B cell (primary cell): Measurements from ENCODE around the gene PLVAP. TPM values are rescaled to one million over a fixed set of nuclear protein-coding genes. Genes with fewer than 3 reads are reported as not detected.

Experiments used
- ATAC-seq: fragments of 200-7000 bp; cut with Tn5 transposase; one replicate; pipeline ENCODE4 v1.10.0; 2021; ENCODE audit warnings: low read depth, mild to moderate bottlenecking, moderate number of reproducible peaks, moderate library complexity
- CTCF ChIA-PET: fragments of 350-600 bp; sonication (Branson Sonifier 250); formaldehyde crosslinking; loops from one replicate; lab custom pipeline; 2021; ENCODE audit warnings: antibody characterized with exemption, inconsistent platforms; lab: Charles Lee
- POLR2A ChIA-PET: fragments of 350-600 bp; sonication (Branson Sonifier 250); formaldehyde crosslinking; loops from one replicate; lab custom pipeline; 2021; ENCODE audit warnings: antibody characterized with exemption; lab: Charles Lee
- DNase-seq: peaks from one replicate; pipeline ENCODE4 v3.0.0; 2013
- H2AFZ ChIP-seq: 2 replicates; pipeline ENCODE4 v1.6.1; 2012; ENCODE audit warnings: mild to moderate bottlenecking, low read depth, low read length; ENCODE audit not compliant: insufficient read depth, poor library complexity, severe bottlenecking
- H3K27ac ChIP-seq, 2 donors: 1 replicate in 1 of 2; 2 replicates in 1 of 2; pipeline ENCODE4 v1.5.1; 2012 to 2013; ENCODE audit warnings: low read length in 2 of 2, mild to moderate bottlenecking in 2 of 2, moderate library complexity in 1 of 2
- H3K27me3 ChIP-seq, 4 experiments: fragments of 200-600 bp in 1 of 4; sonication (generic) in 1 of 4; replicated peaks in 1 of 4; 1 replicate in 2 of 4; 2 replicates in 2 of 4; pipeline versions ENCODE4 v1.6.1 to v1.7.0; 2013 to 2016; ENCODE audit warnings: low read length in 3 of 4, mild to moderate bottlenecking in 2 of 4, mixed read lengths in 1 of 4, moderate library complexity in 1 of 4; ENCODE audit not compliant: insufficient read depth in 4 of 4, control insufficient read depth in 3 of 4; ENCODE audit errors: control extremely low read depth in 1 of 4
- H3K36me3 ChIP-seq, 2 experiments: replicated peaks in 1 of 2; 1 replicate in 1 of 2; 2 replicates in 1 of 2; pipeline versions ENCODE4 v1.6.1 to v1.7.1; 2013; ENCODE audit warnings: low read length in 1 of 2; ENCODE audit not compliant: insufficient read depth in 2 of 2, control insufficient read depth in 1 of 2; ENCODE audit errors: control extremely low read depth in 1 of 2, extremely low read depth in 1 of 2
- H3K4me1 ChIP-seq, 2 donors: fragments of 200-600 bp in 1 of 2; sonication (generic) in 1 of 2; 1 replicate in 1 of 2; 2 replicates in 1 of 2; pipeline versions ENCODE4 v1.5.1 to v1.6.1; 2013 to 2017; ENCODE audit warnings: low read length in 2 of 2; ENCODE audit not compliant: control insufficient read depth in 2 of 2, insufficient read depth in 2 of 2
- H3K4me2 ChIP-seq: replicated peaks from 2 replicates; pipeline ENCODE3; 2012; ENCODE audit warnings: mild to moderate bottlenecking, low read depth, low read length; ENCODE audit not compliant: poor library complexity, severe bottlenecking
- H3K4me3 ChIP-seq, 5 experiments: fragments of 200-600 bp in 1 of 5; sonication (generic) in 1 of 5; 1 replicate in 3 of 5; 2 replicates in 2 of 5; pipeline versions ENCODE4 v1.5.1 to v1.7.0; 2011 to 2016; ENCODE audit warnings: low read length in 4 of 5, mild to moderate bottlenecking in 4 of 5, low read depth in 2 of 5, control low read depth in 1 of 5, moderate library complexity in 1 of 5; ENCODE audit not compliant: insufficient read depth in 1 of 5; ENCODE audit errors: control extremely low read depth in 1 of 5, extremely low read depth in 1 of 5
- H3K79me2 ChIP-seq: fragments of 200-600 bp; sonication (generic); one replicate; pipeline ENCODE4 v1.6.0; 2016; ENCODE audit warnings: low read length; ENCODE audit not compliant: control insufficient read depth, insufficient read depth
- H3K9ac ChIP-seq: fragments of 200-600 bp; sonication (generic); 2 replicates; pipeline ENCODE4 v1.6.1; 2017; ENCODE audit warnings: mild to moderate bottlenecking, low read length, moderate library complexity
- H3K9me3 ChIP-seq, 3 donors: one replicate each; pipeline versions ENCODE4 v1.6.1 to v1.7.1; 2013; ENCODE audit warnings: low read length in 2 of 3; ENCODE audit not compliant: control insufficient read depth in 2 of 3, insufficient read depth in 1 of 3; ENCODE audit errors: control extremely low read depth in 1 of 3
- H4K20me1 ChIP-seq: 2 replicates; pipeline ENCODE4 v1.6.0; 2012; ENCODE audit warnings: mild to moderate bottlenecking, low read length; ENCODE audit not compliant: insufficient read depth, control insufficient read depth, poor library complexity, severe bottlenecking
- H3K27ac Mint-ChIP-seq: one replicate; pipeline ENCODE4 v1.8.0; 2021; ENCODE audit warnings: mixed read lengths
- H3K27me3 Mint-ChIP-seq: one replicate; pipeline ENCODE4 v1.8.0; 2021; ENCODE audit warnings: mixed read lengths
- H3K4me1 Mint-ChIP-seq: one replicate; pipeline ENCODE4 v1.8.0; 2021; ENCODE audit warnings: mixed read lengths
- H3K4me3 Mint-ChIP-seq: one replicate; pipeline ENCODE4 v1.8.0; 2021; ENCODE audit warnings: mixed read lengths
- H3K9me3 Mint-ChIP-seq: one replicate; pipeline ENCODE4 v1.8.0; 2022; ENCODE audit warnings: mixed read lengths; ENCODE audit not compliant: insufficient read depth
- CTCF ChIP-seq: fragments of 200-600 bp; IDR thresholded peaks from one replicate; pipeline ENCODE4 v1.8.0; 2022; ENCODE audit warnings: antibody characterized with exemption, mild to moderate bottlenecking
- EZH2 ChIP-seq: IDR thresholded peaks from 2 replicates; pipeline ENCODE4 v1.6.1; 2012; ENCODE audit warnings: borderline replicate concordance, low read depth, mild to moderate bottlenecking, moderate library complexity, low read length; ENCODE audit not compliant: insufficient read depth, poor library complexity, severe bottlenecking
- WGBS: methylation state at CpG from one replicate; pipeline ENCODE4 v1.1.5; 2013; ENCODE audit warnings: missing lambda C conversion rate; ENCODE audit not compliant: insufficient coverage; 5-methylcytosine and 5-hydroxymethylcytosine counted together
- intact Hi-C: fragments of 100-400 bp; cut with micrococcal nuclease; formaldehyde crosslinking; loops from one replicate; pipeline ENCODE4 v1.10.0; 2022
- polyA plus RNA-seq: library from polyadenylated mRNA; depleted of rRNA; stranded (reverse); fragments of >200 nt; gene quantifications from 2 replicates; pipeline ENCODE4 v1.2.3, GENCODE V29; 2012
- total RNA-seq, 2 donors: library from RNA; stranded (reverse); fragments of 120-200 nt in 1 of 2; gene quantifications; 1 replicate in 1 of 2; 2 replicates in 1 of 2; pipeline versions ENCODE4 v1.2.3 to v1.2.4, GENCODE V29; 2013 to 2022

PLVAP gene
- total and polyA plus RNA-seq, 2 donors (not counting 1 experiment from before 2014, with no cell fraction given): 0.06 TPM; not detected in 1

DNA sequence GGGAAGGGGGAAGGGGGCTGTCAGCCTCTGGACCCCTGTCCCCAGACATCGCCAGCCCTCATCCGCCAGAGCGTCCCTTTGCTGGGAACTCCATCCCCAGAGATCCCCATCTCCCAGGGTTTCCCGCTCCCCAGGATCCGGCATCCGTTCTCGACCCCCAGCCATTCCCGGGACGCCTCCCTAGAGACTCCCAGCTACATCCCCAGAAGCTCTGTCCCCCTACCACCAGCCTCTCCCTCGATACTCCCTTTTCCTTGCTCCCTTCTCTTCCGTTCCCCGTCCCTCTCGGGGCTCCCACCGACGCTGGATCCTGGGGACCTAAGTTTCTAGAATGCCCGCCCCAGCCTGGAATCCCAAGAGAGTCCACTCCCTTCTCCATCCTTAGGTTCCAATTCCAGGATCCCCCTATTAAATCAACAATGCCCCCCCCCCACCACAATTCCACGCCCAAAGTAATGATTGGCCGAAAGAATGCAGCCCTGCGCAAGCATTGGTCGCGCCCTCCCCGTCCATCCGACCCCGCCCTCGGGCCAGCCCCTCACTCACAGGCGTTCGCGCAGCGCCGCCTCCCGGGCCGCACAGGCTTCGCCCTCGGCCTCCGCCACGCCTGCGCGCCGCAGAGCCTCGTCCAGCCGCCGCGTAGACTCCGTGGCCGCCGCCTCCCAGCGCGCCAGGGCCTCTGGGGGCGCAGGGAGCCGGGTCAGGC, 13.7 kb upstream of the PLVAP start:
- peaks cover 23 to 29% of the 10 kb centered on the region in 2 donors for H3K4me1 ChIP-seq
- DNase-seq (peak; percentile 91), ATAC-seq (peak; percentile 100)
- H3K9me3 ChIP-seq: peaks cover 0 to 14% (median 0%) of the 10 kb centered on the region in 3 donors
- peak overlapping the region; percentile 99 for H3K4me2 ChIP-seq
- WGBS: 1% methylated on average over 50 of the region's 50 CpGs
- H3K36me3 ChIP-seq: no peaks in the 10 kb centered on the region
- Mint-ChIP-seq H3K27me3 (no peaks in the 10 kb centered on the region), H3K9me3 (peaks cover 3% of the 10 kb centered on the region), H3K4me1 (peaks cover 21% of the 10 kb centered on the region), H3K4me3 (peak overlapping the region; percentile 91), H3K27ac (peak overlapping the region; percentile 41)
- H3K9ac ChIP-seq: peak overlapping the region; percentile 68
- H3K27ac ChIP-seq: no peak overlapping the region
- H2AFZ ChIP-seq: peak overlapping the region; percentile 84
- H3K4me3 ChIP-seq: peak overlapping the region in 4 of 5 experiments; percentile 41 to 69 (median 58)
- no peaks in the 10 kb centered on the region for H4K20me1 ChIP-seq
- ChIA-PET POLR2A (interaction anchor here (1.6 kb wide), 1 partner anchor 14 kb away, joined by 4 read pairs; the partner anchor contains the start of gene BST2), CTCF (interaction anchor here (0.9 to 8.4 kb wide), 8 partner anchors 15 to 124 kb away, joined by 3 to 109 read pairs (median 4); partner anchors contain the start of genes BST2 and MRPL34)
- intact Hi-C loops: loop anchor here (1.0 kb wide), 4 partner anchors 14 to 78 kb away; partner anchors contain the start of gene BST2
- peaks cover 0 to 22% (median 9%) of the 10 kb centered on the region in 4 experiments for H3K27me3 ChIP-seq
- TF ChIP-seq EZH2 (no peak), CTCF (peak; percentile 68)
- H3K79me2 ChIP-seq: no peaks in the 10 kb centered on the region
